Measurements from ENCODE around the gene RAD52. TPM values are rescaled to one million over a fixed set of nuclear protein-coding genes. Genes with fewer than 3 reads are reported as not detected.

The RAD52 gene
- total RNA-seq, 6 experiments from 2014 or later, result 5.6 to 10.5 (median 8.5) TPM

DNA sequence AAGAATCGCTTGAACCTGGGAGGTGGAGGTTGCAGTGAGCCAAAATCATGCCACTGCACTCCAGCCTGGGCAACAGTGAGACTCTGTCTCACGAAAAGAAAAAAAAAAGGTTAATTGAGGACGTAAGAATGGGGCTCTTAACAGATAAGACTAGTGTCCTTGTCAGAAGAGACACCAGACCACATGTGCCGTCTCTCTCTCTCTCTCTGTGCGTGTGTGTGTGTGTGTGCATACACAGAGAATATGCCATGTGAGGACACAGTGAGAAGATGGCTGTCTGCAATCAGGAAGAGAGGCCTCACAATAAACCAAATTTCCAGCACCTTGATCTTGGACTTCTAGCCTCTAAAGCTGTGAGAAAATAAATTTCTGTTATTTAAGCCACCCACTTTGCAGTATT, 29.9 kb upstream of the RAD52 start:
- Histone ChIP-seq H3K27ac (no peak overlapping the region), H3K36me3 (no peaks in the 10 kb centered on the region), H3K4me1 (no peaks in the 10 kb centered on the region), H3K9me3 (no peaks in the 10 kb centered on the region), H3K4me3 (no peak overlapping the region), H3K27me3 (no peaks in the 10 kb centered on the region)
- no peak for ATAC-seq
- no peak for TF ChIP-seq POLR2A (IDR thresholded peaks at IDR 0.05)
- TF ChIP-seq, protein P1, sequence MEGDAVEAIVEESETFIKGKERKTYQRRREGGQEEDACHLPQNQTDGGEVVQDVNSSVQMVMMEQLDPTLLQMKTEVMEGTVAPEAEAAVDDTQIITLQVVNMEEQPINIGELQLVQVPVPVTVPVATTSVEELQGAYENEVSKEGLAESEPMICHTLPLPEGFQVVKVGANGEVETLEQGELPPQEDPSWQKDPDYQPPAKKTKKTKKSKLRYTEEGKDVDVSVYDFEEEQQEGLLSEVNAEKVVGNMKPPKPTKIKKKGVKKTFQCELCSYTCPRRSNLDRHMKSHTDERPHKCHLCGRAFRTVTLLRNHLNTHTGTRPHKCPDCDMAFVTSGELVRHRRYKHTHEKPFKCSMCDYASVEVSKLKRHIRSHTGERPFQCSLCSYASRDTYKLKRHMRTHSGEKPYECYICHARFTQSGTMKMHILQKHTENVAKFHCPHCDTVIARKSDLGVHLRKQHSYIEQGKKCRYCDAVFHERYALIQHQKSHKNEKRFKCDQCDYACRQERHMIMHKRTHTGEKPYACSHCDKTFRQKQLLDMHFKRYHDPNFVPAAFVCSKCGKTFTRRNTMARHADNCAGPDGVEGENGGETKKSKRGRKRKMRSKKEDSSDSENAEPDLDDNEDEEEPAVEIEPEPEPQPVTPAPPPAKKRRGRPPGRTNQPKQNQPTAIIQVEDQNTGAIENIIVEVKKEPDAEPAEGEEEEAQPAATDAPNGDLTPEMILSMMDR (IDR thresholded peaks at IDR 0.05), result no peak
- intact Hi-C loops (cut with DNase I), result no loop called here
- 67% methylated on average over 3 of the region's 5 CpGs for WGBS (ENCODE audit: insufficient coverage, low coverage, low lambda C conversion rate, missing lambda C conversion rate)
- no peak for DNase-seq

DNA sequence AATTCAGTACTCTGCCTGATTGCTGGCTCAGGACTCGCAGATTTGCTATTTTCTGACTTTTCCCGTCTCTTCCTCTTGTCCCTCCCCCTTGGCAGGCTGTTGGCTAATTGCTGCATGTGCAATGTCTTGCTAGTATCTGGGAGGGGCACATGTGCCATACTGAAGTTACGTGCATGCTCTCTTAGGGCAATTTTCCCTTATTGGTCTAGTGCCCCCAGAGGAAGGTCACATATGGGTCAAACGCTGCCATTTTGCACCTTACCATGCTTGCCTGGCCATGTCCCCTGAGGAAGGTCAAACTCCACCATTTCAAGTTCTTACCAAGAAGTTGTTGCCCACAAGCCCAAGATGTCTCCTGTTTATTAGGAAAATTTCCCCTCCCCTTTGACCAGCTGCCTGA, 27.7 kb upstream of the RAD52 start:
- intact Hi-C loops (cut with DNase I), result no loop called here
- no peaks in the 10 kb centered on the region for H3K36me3 ChIP-seq
- TF ChIP-seq POLR2A (IDR thresholded peaks at IDR 0.05), result no peak
- H3K4me1 ChIP-seq, result no peaks in the 10 kb centered on the region
- H3K27ac ChIP-seq, result no peak overlapping the region
- no peaks in the 10 kb centered on the region for H3K9me3 ChIP-seq
- ATAC-seq, result no peak
- WGBS (ENCODE audit: insufficient coverage, low coverage, low lambda C conversion rate, missing lambda C conversion rate), result 69% methylated on average over 2 of the region's 4 CpGs
- DNase-seq, result no peak
- H3K27me3 ChIP-seq, result no peaks in the 10 kb centered on the region
- no peak overlapping the region for H3K4me3 ChIP-seq

DNA sequence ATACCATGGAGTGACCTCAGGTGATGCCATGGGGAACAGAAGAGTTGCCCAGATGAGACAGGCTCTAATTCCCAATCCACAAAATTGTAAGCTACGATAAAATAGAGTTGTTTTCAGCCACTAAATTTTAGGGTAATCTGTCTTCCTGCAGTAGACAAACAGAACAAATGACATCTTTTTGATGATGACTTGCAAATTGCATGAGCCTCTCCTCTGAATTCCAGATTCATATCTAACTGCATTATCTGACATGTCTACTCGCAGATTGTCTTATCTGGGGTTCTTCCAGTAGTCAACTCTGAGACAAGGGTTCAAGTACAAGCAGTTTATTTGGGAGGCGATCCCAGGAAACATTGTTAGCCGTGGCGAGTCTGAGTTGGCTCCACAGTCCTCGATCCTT, 27.1 kb upstream of the RAD52 start:
- DNase-seq (no peak), ATAC-seq (no peak)
- Histone ChIP-seq H3K27ac (no peak overlapping the region), H3K4me3 (no peak overlapping the region), H3K4me1 (no peaks in the 10 kb centered on the region), H3K9me3 (no peaks in the 10 kb centered on the region), H3K36me3 (no peaks in the 10 kb centered on the region), H3K27me3 (no peaks in the 10 kb centered on the region)
- WGBS (ENCODE audit: insufficient coverage, low coverage, low lambda C conversion rate, missing lambda C conversion rate), result 83% methylated on average over 6 of the region's 6 CpGs
- intact Hi-C loops (cut with DNase I), result no loop called here
- no peak for TF ChIP-seq POLR2A (IDR thresholded peaks at IDR 0.05)
- TF ChIP-seq, protein P1 (IDR thresholded peaks at IDR 0.05), result no peak

DNA sequence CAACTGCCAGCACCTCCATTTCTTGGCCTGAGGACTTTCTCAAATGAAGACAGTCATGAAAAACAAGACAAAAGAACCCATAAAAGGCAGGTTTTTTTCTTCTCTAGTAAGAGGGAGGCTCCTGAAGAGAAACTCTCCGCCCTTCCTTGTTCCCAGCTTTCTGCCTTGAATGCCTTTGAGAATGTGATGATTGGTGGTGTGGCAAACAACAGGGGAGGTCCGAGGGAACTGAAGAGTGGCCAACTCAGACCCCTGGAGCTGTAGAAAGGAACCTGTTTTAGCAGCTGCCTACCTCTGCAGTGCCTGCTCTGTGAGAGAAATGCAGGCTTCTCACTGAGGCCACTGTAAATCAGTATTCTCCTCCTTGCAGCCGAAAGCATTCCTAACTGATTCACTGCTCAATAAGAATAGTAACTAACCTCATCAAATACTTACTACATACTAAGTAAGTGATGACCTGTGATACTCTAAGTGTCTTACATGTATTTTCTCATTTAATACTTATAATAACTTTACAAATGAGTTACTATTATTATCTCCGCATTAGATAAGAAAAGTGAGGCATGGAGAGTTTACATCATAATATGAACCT, 24.9 kb upstream of the RAD52 start:
- Histone ChIP-seq H3K4me3 (no peak overlapping the region), H3K27me3 (no peaks in the 10 kb centered on the region), H3K4me1 (no peaks in the 10 kb centered on the region), H3K36me3 (no peaks in the 10 kb centered on the region), H3K9me3 (no peaks in the 10 kb centered on the region), H3K27ac (no peak overlapping the region)
- DNase-seq (no peak), ATAC-seq (no peak)
- intact Hi-C loops (cut with DNase I), result no loop called here
- 92% methylated on average over 4 of the region's 4 CpGs for whole genome bisulfite sequencing (ENCODE audit: insufficient coverage, low coverage, low lambda C conversion rate, missing lambda C conversion rate)
- no peak for TF ChIP-seq POLR2A (IDR thresholded peaks at IDR 0.05)
- TF ChIP-seq, protein P1 (IDR thresholded peaks at IDR 0.05), result no peak

DNA sequence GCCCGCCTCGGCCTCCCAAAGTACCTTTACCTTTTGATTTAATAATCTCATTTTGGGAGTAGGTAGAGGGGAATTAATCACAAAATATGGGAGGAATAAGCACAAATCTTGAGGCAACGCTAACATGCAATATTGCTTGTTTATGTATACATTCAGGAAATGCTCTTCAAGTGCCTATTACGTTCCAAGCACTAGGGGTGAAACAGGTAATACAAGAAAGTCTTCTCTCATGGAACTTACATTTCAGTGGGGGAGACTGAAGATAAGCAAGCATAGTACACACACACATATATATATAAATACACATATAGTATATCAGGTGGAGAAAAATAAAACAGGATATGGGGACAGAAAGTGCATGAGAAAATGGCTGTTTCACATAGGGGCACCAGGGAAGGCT, 22.5 kb upstream of the RAD52 start:
- Histone ChIP-seq H3K4me1 (no peaks in the 10 kb centered on the region), H3K36me3 (no peaks in the 10 kb centered on the region), H3K9me3 (no peaks in the 10 kb centered on the region), H3K27me3 (no peaks in the 10 kb centered on the region), H3K27ac (no peak overlapping the region), H3K4me3 (no peak overlapping the region)
- 89% methylated on average over 4 of the region's 4 CpGs for WGBS (ENCODE audit: insufficient coverage, low coverage, low lambda C conversion rate, missing lambda C conversion rate)
- intact Hi-C loops (cut with DNase I), result no loop called here
- TF ChIP-seq, protein P1 (IDR thresholded peaks at IDR 0.05), result no peak
- TF ChIP-seq POLR2A (IDR thresholded peaks at IDR 0.05), result no peak
- DNase-seq (no peak), ATAC-seq (no peak)
